BE2C (cell line): ENCODE data around the gene CDK11A.

Experiments used
- DNase-seq: peaks from one replicate; pipeline ENCODE4 v3.0.0-alpha.2; 2020
- H3K27me3 ChIP-seq: fragments of 250-450 bp; sonication (Bioruptor Pico); 2 replicates; pipeline ENCODE4 v1.5.1; 2020; ENCODE audit warnings: mild to moderate bottlenecking
- H3K36me3 ChIP-seq: fragments of 250-450 bp; sonication (Bioruptor Pico); 2 replicates; pipeline ENCODE4 v1.5.1; 2020; ENCODE audit warnings: mild to moderate bottlenecking
- H3K4me1 ChIP-seq: fragments of 250-450 bp; sonication (Bioruptor Pico); 2 replicates; pipeline ENCODE4 v1.5.1; 2020
- H3K4me3 ChIP-seq: 2 replicates; pipeline ENCODE4 v1.5.1; 2011; ENCODE audit warnings: low read depth, low read length
- H3K9me3 ChIP-seq: fragments of 250-450 bp; sonication (Bioruptor Pico); 2 replicates; pipeline ENCODE4 v1.5.1; 2020
- CTCF ChIP-seq: IDR thresholded peaks from 2 replicates; pipeline ENCODE4 v1.5.1; 2012; ENCODE audit warnings: mild to moderate bottlenecking, low read depth, low read length

The CDK11A gene

DNA sequence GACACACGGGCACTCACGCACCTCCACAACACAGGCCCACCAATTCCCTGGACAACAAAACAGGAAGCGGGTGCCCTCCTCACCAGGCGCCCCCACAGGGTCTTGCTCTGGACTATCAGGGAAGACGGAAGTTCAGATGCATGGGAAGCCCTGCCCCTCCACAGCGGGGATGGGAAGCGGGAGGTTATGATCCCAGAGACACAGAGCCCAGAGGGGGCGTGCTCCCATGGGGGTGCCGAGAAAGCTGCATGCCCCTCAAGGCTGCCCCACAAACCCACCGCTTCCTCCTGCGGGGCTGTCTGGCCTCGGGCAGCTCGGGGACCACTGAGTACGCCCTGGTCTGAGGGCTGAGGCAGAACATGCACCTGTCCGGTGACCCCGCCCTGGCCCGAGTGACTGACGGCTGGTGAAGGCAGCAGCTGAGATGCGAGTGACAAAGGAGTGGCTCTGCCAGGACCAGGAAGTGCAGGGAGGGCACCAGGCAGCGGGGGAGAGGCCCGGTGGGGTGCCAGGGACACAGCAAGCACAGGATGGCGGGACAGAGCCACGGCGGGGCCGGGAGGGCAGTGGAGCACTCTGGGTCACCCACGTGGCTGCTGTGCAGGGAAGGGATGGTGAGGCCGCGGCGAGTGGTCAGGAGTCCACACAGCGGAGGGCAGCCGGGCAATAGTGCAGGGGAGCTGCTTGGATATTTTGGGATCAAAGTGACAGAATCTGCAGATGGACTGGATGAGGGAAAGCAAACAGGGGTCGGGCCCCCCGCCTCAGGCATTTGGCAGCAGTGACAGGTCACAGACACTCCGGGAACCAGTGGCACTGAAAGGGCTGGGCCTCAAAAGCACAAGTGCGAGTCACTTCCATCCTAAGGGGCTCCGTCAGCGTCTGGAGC is 35.5 kb upstream of the CDK11A start:
- Histone ChIP-seq H3K4me3 (no peak overlapping the region), H3K36me3 (peaks cover 91% of the 10 kb centered on the region), H3K27me3 (no peaks in the 10 kb centered on the region), H3K4me1 (peaks cover 5% of the 10 kb centered on the region; the same call in 1 of the 2 replicates), H3K9me3 (no peaks in the 10 kb centered on the region)
- no peak for TF ChIP-seq CTCF
- no peak for DNase-seq

DNA sequence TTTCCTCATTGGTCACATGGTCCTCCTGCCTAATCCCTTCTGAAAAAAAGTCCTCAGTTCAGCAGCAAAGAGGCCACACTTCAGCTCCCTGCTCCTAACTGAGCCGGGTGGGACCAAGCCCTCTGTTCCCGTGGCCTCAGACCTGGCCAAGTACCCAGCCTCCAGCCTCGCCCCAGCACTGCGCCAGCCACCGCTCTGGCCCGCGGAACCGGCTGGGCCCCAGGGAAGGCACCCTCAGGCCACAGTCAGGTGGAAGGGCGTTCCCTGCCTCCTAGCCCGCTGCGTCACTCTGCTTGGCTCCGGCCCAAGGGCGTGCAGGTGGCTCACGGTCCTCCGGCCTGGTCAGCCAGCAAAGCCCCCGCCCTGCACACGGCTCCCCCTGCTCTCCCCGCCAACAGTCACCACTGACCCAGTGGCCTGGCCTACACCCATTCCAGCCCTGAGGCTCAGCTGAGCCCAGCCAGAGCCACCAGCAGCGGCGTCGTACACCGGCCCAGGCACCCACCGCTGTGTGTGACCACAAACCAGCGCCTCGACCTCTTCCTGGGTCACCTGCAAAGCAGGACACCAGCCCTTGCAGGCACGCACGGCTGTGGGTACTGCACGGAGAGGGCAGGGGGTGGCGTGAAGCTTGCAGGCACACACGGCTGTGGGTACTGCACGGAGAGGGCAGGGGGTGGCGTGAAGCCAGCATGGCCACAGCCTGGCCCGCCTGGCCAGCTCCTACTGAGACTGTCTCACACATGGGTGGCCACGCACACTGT is 34.7 kb upstream of the CDK11A start:
- no peak for DNase-seq
- no peak overlapping the region for H3K4me3 ChIP-seq
- H3K36me3 ChIP-seq: peaks cover 91% of the 10 kb centered on the region

DNA sequence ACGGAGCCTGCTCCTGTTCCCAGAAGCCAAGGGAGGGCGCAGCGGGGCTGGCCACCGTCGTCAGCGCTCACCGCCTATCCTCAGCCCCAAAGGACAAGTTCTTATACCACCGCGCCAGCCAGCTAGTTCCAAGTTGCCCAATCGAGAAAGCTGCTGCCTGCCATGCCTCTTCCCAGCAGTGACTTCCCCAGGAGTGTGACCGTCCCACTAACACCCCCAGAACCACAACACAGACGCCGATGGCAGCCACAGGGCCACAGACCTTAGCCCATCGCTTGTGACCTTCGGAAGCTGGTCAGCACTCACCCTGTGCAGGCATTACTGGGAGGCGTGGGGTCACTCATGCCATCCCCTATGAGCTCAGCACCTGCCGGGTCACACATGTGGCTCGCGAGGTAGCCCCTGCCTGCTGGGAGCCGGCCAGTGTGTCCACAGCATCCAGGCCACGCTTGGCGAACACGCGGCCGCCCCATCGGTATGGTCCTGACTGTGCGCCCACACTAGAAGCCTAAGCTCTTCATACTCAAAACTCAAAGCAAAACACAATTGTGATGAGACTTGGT is 34.0 kb upstream of the CDK11A start:
- peaks cover 94% of the 10 kb centered on the region for H3K36me3 ChIP-seq
- no peak for DNase-seq
- peaks cover 5% of the 10 kb centered on the region; the same call in 1 of the 2 replicates for H3K4me1 ChIP-seq

More for the DNA sequence above, 34.7 kb upstream of the CDK11A start:
- TF ChIP-seq CTCF: no peak
- Histone ChIP-seq H3K9me3 (no peaks in the 10 kb centered on the region), H3K4me1 (peaks cover 5% of the 10 kb centered on the region; the same call in 1 of the 2 replicates), H3K27me3 (no peaks in the 10 kb centered on the region)

GRCh38 chr1:1757422-1758058 is 33.4 kb upstream of the CDK11A start:
- H3K4me1 ChIP-seq: peaks cover 5% of the 10 kb centered on the region; the same call in 1 of the 2 replicates
- H3K9me3 ChIP-seq: no peaks in the 10 kb centered on the region
- DNase-seq: no peak
- no peak for TF ChIP-seq CTCF
- peaks cover 88% of the 10 kb centered on the region for H3K36me3 ChIP-seq
- H3K4me3 ChIP-seq: no peak overlapping the region
- H3K27me3 ChIP-seq: no peaks in the 10 kb centered on the region

More for the DNA sequence above, 34.0 kb upstream of the CDK11A start:
- H3K4me3 ChIP-seq: no peak overlapping the region
- H3K9me3 ChIP-seq: no peaks in the 10 kb centered on the region
- H3K27me3 ChIP-seq: no peaks in the 10 kb centered on the region
- TF ChIP-seq CTCF: no peak

- peaks cover 85% of the 10 kb centered on the region for H3K36me3 ChIP-seq
Measured at GRCh38 chr1:1756661-1757421, 32.7 kb upstream of the CDK11A start.

More at GRCh38 chr1:1756661-1757421, 32.7 kb upstream of the CDK11A start:
- DNase-seq: no peak
- peaks cover 5% of the 10 kb centered on the region; the same call in 1 of the 2 replicates for H3K4me1 ChIP-seq
- H3K4me3 ChIP-seq: no peak overlapping the region
- TF ChIP-seq CTCF: no peak
- H3K9me3 ChIP-seq: no peaks in the 10 kb centered on the region
- no peaks in the 10 kb centered on the region for H3K27me3 ChIP-seq
